Measurements from ENCODE around the gene SETD9. TPM values are rescaled to one million over a fixed set of nuclear protein-coding genes. Genes with fewer than 3 reads are reported as not detected.

Gene SETD9
- total and polyA plus RNA-seq, 2 of the 13 experiments (the other 11 are each of a cell fraction or from before 2014, with no cell fraction given) = 4.8 to 17.8 TPM

DNA sequence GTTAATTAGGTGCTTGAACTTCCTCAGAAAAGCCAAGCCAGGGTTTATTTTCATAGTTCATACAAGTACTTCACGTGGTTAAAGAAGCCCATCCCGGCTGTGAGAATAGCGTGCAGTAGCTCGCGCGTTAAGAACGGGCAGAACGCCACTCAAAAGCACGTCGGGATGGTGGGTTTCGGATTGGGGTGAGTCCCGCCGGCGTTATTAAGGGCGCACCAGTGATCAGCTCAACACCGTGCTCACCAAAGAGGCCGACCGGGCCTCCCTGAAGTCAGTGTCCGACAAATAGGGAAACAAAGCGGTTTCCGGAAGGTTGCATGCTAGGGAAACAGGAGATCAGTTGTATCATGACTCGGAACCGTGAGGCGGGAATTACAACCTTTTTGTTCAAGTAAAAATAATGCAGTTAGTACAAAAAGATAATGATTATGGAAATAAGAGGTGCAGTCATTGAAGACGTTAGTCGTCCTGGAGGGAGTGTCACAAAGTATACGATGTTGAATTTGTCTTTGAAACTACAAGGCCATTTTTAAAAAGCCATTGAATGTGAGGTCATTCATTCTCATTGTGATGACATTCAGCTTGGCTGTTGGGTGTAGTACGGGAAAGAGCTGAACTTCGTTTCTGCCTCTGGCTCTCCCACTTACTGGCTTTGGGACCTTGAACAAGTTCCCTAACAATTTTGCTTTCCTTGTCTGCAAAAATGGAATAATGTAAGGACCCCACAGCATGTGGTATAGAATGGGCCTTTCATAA is 992 bp downstream of the SETD9 start (continued):
- TF ChIP-seq ZNF564 (CRISPR knock-in tag; IDR thresholded peaks at IDR 0.05) = no peak
- TF ChIP-seq ZFAT (CRISPR knock-in tag; conservative IDR thresholded peaks at IDR 0.05) = no peak
- TF ChIP-seq RXRB (CRISPR knock-in tag; IDR thresholded peaks at IDR 0.05; ENCODE audit: borderline replicate concordance) = no peak; the same call in 1 of the 2 replicates
- TF ChIP-seq, protein P1, sequence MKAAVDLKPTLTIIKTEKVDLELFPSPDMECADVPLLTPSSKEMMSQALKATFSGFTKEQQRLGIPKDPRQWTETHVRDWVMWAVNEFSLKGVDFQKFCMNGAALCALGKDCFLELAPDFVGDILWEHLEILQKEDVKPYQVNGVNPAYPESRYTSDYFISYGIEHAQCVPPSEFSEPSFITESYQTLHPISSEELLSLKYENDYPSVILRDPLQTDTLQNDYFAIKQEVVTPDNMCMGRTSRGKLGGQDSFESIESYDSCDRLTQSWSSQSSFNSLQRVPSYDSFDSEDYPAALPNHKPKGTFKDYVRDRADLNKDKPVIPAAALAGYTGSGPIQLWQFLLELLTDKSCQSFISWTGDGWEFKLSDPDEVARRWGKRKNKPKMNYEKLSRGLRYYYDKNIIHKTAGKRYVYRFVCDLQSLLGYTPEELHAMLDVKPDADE (CRISPR knock-in tag; IDR thresholded peaks at IDR 0.05) = no peak
- TF ChIP-seq ZFX (CRISPR knock-in tag; IDR thresholded peaks at IDR 0.05; ENCODE audit: low read depth) = no peak
- TF ChIP-seq TMF1 (CRISPR knock-in tag; IDR thresholded peaks at IDR 0.05; ENCODE audit: low read depth) = no peak
- peak; percentile 17; the same call in 1 of the 2 replicates for TF ChIP-seq STAG1 (CRISPR knock-in tag; IDR thresholded peaks at IDR 0.05)
- TF ChIP-seq, protein P2, sequence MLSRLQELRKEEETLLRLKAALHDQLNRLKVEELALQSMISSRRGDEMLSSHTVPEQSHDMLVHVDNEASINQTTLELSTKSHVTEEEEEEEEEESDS (CRISPR knock-in tag; IDR thresholded peaks at IDR 0.05; ENCODE audit: borderline replicate concordance) = no peak
- TF ChIP-seq HMGA1 (CRISPR knock-in tag; conservative IDR thresholded peaks at IDR 0.05) = no peak
- no peak for TF ChIP-seq CAMTA2 (CRISPR knock-in tag; IDR thresholded peaks at IDR 0.05; ENCODE audit: borderline replicate concordance)
- no peak for TF ChIP-seq MTA3 (CRISPR knock-in tag; IDR thresholded peaks at IDR 0.05)
- TF ChIP-seq SAP130 (CRISPR knock-in tag; IDR thresholded peaks at IDR 0.05; ENCODE audit: low read depth) = peak; percentile 73; the same call in 1 of the 2 replicates
- no peak for TF ChIP-seq ZNF644 (CRISPR knock-in tag; IDR thresholded peaks at IDR 0.05; ENCODE audit: low read depth)
- TF ChIP-seq, protein P3, sequence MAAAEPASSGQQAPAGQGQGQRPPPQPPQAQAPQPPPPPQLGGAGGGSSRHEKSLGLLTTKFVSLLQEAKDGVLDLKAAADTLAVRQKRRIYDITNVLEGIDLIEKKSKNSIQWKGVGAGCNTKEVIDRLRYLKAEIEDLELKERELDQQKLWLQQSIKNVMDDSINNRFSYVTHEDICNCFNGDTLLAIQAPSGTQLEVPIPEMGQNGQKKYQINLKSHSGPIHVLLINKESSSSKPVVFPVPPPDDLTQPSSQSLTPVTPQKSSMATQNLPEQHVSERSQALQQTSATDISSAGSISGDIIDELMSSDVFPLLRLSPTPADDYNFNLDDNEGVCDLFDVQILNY (CRISPR knock-in tag; conservative IDR thresholded peaks at IDR 0.05) = no peak
- TF ChIP-seq, protein P4, sequence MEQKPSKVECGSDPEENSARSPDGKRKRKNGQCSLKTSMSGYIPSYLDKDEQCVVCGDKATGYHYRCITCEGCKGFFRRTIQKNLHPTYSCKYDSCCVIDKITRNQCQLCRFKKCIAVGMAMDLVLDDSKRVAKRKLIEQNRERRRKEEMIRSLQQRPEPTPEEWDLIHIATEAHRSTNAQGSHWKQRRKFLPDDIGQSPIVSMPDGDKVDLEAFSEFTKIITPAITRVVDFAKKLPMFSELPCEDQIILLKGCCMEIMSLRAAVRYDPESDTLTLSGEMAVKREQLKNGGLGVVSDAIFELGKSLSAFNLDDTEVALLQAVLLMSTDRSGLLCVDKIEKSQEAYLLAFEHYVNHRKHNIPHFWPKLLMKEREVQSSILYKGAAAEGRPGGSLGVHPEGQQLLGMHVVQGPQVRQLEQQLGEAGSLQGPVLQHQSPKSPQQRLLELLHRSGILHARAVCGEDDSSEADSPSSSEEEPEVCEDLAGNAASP (CRISPR knock-in tag; IDR thresholded peaks at IDR 0.05; ENCODE audit: borderline replicate concordance) = no peak
- TF ChIP-seq ZNF138 (CRISPR knock-in tag; IDR thresholded peaks at IDR 0.05; ENCODE audit: low read depth) = no peak
- TF ChIP-seq KLF13 (CRISPR knock-in tag; IDR thresholded peaks at IDR 0.05) = no peak
- no peak for TF ChIP-seq KLF12 (CRISPR knock-in tag; IDR thresholded peaks at IDR 0.05; ENCODE audit: borderline replicate concordance)
- TF ChIP-seq, protein P5, sequence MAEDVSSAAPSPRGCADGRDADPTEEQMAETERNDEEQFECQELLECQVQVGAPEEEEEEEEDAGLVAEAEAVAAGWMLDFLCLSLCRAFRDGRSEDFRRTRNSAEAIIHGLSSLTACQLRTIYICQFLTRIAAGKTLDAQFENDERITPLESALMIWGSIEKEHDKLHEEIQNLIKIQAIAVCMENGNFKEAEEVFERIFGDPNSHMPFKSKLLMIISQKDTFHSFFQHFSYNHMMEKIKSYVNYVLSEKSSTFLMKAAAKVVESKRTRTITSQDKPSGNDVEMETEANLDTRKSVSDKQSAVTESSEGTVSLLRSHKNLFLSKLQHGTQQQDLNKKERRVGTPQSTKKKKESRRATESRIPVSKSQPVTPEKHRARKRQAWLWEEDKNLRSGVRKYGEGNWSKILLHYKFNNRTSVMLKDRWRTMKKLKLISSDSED (CRISPR knock-in tag; IDR thresholded peaks at IDR 0.05) = no peak
- TF ChIP-seq KLF9 (CRISPR knock-in tag; IDR thresholded peaks at IDR 0.05; ENCODE audit: low read depth) = no peak
- no peak for TF ChIP-seq ZNF546 (CRISPR knock-in tag; conservative IDR thresholded peaks at IDR 0.05)
- 0 out of 2 replicates have a peak, but pooled peaks have one; percentile 43 for TF ChIP-seq ZNF589 (CRISPR knock-in tag; conservative IDR thresholded peaks at IDR 0.05)
- TF ChIP-seq, protein P6, sequence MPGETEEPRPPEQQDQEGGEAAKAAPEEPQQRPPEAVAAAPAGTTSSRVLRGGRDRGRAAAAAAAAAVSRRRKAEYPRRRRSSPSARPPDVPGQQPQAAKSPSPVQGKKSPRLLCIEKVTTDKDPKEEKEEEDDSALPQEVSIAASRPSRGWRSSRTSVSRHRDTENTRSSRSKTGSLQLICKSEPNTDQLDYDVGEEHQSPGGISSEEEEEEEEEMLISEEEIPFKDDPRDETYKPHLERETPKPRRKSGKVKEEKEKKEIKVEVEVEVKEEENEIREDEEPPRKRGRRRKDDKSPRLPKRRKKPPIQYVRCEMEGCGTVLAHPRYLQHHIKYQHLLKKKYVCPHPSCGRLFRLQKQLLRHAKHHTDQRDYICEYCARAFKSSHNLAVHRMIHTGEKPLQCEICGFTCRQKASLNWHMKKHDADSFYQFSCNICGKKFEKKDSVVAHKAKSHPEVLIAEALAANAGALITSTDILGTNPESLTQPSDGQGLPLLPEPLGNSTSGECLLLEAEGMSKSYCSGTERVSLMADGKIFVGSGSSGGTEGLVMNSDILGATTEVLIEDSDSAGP (CRISPR knock-in tag; IDR thresholded peaks at IDR 0.05; ENCODE audit: borderline replicate concordance) = no peak
- no peak for TF ChIP-seq AHR (CRISPR knock-in tag; IDR thresholded peaks at IDR 0.05)
- no peak for TF ChIP-seq ZNF232 (CRISPR knock-in tag; IDR thresholded peaks at IDR 0.05; ENCODE audit: borderline replicate concordance)

All from HepG2 (cell line).